HFFc6 (cell line): ENCODE results near the gene TBC1D7. TPM values are rescaled to one million over a fixed set of nuclear protein-coding genes. Genes with fewer than 3 reads are reported as not detected.
A peak's percentile ranks its signal among the peaks of the same experiment; 100 is the strongest.

Experiments
- DNase-seq: peaks from one replicate; pipeline ENCODE4 v3.0.0-alpha.2; 2018
- H3K27ac Mint-ChIP-seq: 2 replicates; pipeline ENCODE4 v1.8.0; 2020; ENCODE audit warnings: mild to moderate bottlenecking, mixed read lengths
- H3K27me3 Mint-ChIP-seq: 2 replicates; pipeline ENCODE4 v1.8.0; 2021; ENCODE audit warnings: mild to moderate bottlenecking, moderate library complexity, mixed read lengths; ENCODE audit not compliant: insufficient read depth
- H3K36me3 Mint-ChIP-seq: 2 replicates; pipeline ENCODE4 v1.8.0; 2021; ENCODE audit warnings: low read depth, mixed read lengths
- H3K4me1 Mint-ChIP-seq: 2 replicates; pipeline ENCODE4 v1.8.0; 2020; ENCODE audit warnings: low read depth, mixed read lengths
- H3K4me3 Mint-ChIP-seq: 2 replicates; pipeline ENCODE4 v1.8.0; 2020; ENCODE audit warnings: mild to moderate bottlenecking, moderate library complexity, mixed read lengths
- H3K9me3 Mint-ChIP-seq: 2 replicates; pipeline ENCODE4 v1.8.0; 2020; ENCODE audit warnings: mild to moderate bottlenecking, mixed read lengths
- total RNA-seq, 6 experiments: library from RNA; stranded (reverse); fragmentation: NEBNext Ultra II Directional; extraction: Animal tissue kit (Norgen Biotek cat#: 25700); gene quantifications; 2 replicates in 1 of 6; 3 replicates in 5 of 6; pipeline ENCODE4 v1.2.3, GENCODE V29; 2021
- TF ChIP-seq, protein P1 (sequence below): fragments of 200-600 bp; sonication (generic); IDR thresholded peaks from 2 replicates; pipeline ENCODE4 v1.5.0; 2021; ENCODE audit warnings: antibody characterized with exemption, mild to moderate bottlenecking

TBC1D7 gene
- total RNA-seq, 6 experiments from 2014 or later, result 11.5 to 15.1 (median 14.6) TPM

DNA sequence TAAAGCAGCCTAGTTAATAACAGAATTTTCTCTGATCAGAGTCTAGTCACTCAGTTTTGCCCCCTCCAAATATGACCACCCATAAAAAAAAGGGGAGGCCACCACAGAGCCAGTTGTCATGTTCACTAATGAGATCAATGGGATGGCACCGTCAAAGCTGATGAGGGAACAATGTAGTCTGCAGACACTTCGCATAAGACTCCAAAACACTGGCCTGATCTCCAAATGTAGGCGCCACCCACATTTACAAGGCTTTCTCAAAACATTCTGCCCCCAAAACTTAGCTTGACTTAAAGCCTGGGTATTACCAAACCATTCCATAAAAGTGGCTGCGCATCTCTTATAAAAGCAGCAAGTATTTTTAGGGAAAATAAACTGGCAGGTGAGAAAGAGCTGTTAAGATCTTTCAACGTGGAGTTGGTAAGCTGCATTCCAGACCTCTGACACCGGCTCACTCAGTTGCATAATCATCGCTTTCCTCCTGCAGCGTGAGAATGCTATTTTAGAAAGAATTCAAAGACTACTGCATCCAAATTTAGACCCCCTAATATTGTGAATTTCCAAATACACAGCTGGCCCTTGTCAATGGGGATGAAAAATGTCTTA lies 59.3 kb downstream of the TBC1D7 start:
- TF ChIP-seq, protein P1, sequence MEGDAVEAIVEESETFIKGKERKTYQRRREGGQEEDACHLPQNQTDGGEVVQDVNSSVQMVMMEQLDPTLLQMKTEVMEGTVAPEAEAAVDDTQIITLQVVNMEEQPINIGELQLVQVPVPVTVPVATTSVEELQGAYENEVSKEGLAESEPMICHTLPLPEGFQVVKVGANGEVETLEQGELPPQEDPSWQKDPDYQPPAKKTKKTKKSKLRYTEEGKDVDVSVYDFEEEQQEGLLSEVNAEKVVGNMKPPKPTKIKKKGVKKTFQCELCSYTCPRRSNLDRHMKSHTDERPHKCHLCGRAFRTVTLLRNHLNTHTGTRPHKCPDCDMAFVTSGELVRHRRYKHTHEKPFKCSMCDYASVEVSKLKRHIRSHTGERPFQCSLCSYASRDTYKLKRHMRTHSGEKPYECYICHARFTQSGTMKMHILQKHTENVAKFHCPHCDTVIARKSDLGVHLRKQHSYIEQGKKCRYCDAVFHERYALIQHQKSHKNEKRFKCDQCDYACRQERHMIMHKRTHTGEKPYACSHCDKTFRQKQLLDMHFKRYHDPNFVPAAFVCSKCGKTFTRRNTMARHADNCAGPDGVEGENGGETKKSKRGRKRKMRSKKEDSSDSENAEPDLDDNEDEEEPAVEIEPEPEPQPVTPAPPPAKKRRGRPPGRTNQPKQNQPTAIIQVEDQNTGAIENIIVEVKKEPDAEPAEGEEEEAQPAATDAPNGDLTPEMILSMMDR, result no peak
- no peaks in the 10 kb centered on the region for H3K9me3 Mint-ChIP-seq
- H3K4me1 Mint-ChIP-seq, result peaks cover 29% of the 10 kb centered on the region
- peaks cover 6% of the 10 kb centered on the region for H3K27me3 Mint-ChIP-seq
- 0 out of 2 replicates have a peak overlapping the region, but pooled peaks have one; percentile 7 for H3K27ac Mint-ChIP-seq
- peaks cover 5% of the 10 kb centered on the region; the same call in 1 of the 2 replicates for H3K36me3 Mint-ChIP-seq
- no peak overlapping the region for H3K4me3 Mint-ChIP-seq
- DNase-seq, result peak; percentile 49

DNA sequence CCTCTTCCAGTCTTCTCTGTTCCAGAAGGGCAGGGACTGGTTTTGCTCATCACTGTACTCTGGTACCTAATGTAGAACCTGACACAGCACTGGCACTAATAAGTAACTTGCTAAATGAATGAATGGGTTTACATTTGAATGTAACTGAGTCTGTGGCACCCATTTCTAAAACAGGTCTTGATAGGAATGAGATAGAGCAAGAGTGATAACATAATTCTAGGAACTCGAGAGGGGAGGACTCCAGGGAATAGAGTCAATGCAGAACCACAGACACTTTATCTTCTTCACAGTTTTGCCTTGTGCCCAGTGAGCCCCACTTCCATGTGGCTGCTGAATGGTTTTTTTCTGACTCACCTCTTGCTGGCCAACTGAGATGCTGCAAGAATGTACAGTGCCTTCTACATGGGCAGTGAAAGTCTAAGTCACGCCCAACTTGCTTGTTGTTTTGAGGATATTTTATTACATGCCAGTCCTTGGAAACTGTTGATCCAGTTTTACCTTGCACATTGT lies 61.1 kb downstream of the TBC1D7 start:
- H3K4me3 Mint-ChIP-seq, result no peak overlapping the region
- peak; percentile 18 for DNase-seq
- peaks cover 5% of the 10 kb centered on the region; the same call in 1 of the 2 replicates for H3K36me3 Mint-ChIP-seq
- TF ChIP-seq, protein P1, result no peak
- H3K27me3 Mint-ChIP-seq, result peaks cover 6% of the 10 kb centered on the region
- no peak overlapping the region for H3K27ac Mint-ChIP-seq
- no peaks in the 10 kb centered on the region for H3K9me3 Mint-ChIP-seq
- peaks cover 37% of the 10 kb centered on the region for H3K4me1 Mint-ChIP-seq

DNA sequence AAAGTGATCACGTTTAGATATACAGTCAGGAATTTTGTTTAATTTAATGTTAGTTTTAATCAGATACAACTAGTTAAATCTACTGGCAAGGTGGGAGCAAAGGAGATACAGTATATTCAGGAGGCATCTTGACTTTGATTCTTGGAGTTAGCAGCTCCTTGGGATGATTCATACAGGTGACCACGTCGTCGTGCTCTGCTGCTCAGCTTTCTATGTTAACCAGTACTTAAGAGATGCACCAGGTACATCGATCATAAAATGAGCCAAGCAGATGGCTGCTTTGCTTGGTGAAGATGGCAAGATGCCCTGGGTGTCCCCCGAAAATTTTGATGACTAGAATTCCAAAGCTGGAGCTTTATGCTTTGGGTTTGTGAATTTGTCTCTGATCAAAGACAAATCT lies 64.7 kb downstream of the TBC1D7 start:
- TF ChIP-seq, protein P1, result no peak
- no peaks in the 10 kb centered on the region for H3K9me3 Mint-ChIP-seq
- no peak overlapping the region for H3K4me3 Mint-ChIP-seq
- H3K36me3 Mint-ChIP-seq, result peaks cover 5% of the 10 kb centered on the region; the same call in 1 of the 2 replicates
- no peak for DNase-seq
- peaks cover 4% of the 10 kb centered on the region for H3K27me3 Mint-ChIP-seq
- no peak overlapping the region for H3K27ac Mint-ChIP-seq
- peaks cover 30% of the 10 kb centered on the region for H3K4me1 Mint-ChIP-seq

DNA sequence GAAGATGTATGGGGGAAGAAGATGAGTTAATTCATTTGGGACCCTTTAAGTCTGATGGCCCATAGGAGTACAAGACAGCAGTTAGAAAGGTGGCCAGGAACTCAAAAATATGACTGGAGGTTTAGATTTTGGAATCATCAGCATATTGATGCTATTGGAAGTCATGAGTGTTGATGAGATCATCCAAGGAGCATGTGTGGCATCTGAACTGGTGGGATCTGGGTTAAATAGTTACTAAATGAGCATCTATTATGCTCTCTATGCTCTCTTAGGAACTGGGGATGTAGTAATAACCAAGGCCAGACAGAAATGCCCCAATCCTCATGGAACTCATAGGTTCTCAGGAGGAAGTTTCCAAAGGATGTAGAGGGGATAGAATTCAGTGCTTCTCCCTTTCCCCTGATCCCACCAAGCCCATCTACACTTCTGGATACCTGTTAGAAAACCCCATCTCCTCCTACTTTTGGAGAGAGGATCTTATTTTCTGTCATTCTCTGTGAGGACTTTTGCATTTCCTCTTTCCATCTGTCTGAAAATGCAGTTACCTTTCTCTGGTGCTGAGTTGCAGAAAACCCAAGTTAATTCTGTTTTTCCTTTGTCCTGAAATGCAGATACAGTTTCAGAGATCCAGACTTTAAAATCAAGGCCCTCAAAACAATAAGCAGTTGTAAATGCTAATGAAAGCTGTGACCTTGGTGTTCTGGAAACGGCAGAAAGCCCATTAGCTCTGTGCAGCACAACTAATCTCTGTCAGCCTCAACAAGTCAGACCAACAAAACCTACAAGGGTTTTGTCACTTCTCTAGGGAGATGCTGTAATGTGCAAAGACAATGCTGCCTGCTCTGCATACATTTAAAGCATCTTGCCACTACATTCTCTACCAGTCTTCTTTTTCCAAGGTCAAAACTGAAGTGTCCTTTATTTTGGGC lies 65.8 kb downstream of the TBC1D7 start:
- peaks cover 24% of the 10 kb centered on the region for H3K4me1 Mint-ChIP-seq
- no peak for DNase-seq
- H3K9me3 Mint-ChIP-seq, result no peaks in the 10 kb centered on the region
- H3K27ac Mint-ChIP-seq, result no peak overlapping the region
- H3K4me3 Mint-ChIP-seq, result no peak overlapping the region
- TF ChIP-seq, protein P1, result no peak
- H3K36me3 Mint-ChIP-seq, result peaks cover 5% of the 10 kb centered on the region; the same call in 1 of the 2 replicates
- peaks cover 5% of the 10 kb centered on the region for H3K27me3 Mint-ChIP-seq

DNA sequence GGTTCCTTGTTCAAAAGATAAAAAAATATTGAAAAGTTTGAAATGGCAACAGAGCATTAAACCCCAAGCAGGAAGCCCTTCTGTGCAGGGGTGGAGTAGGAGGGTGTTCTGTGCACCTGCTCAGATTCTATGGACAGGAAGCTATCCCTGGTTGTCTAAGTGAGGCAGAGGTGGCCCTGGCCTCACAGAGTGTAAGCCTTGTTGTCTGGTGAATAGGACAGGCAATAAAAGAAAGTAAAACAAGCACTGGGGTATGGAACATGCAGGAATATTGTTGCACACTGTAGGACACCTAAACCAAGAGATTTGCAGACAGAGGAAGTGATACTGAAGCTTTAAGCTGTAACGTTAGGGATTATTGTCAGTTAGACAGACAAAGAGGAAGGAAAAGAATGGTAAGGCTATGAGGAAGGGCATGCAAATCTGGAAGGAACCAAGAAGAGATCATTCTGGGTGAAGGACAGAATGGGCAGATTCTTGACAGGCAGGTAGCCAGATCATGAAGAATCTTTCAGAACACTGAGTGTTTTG lies 66.8 kb downstream of the TBC1D7 start:
- Mint-ChIP-seq H3K4me3 (no peak overlapping the region), H3K36me3 (peaks cover under 1% of the 10 kb centered on the region; the same call in 1 of the 2 replicates), H3K4me1 (peaks cover 21% of the 10 kb centered on the region), H3K27ac (no peak overlapping the region), H3K9me3 (no peaks in the 10 kb centered on the region), H3K27me3 (peaks cover 4% of the 10 kb centered on the region)
- no peak for DNase-seq
- TF ChIP-seq, protein P1, result no peak
